ENCODE data around the gene MEDAG. TPM values are rescaled to one million over a fixed set of nuclear protein-coding genes. Genes with fewer than 3 reads are reported as not detected.

The MEDAG gene
- total RNA-seq, 1 donor from 2014 or later = 73.2 TPM

- DNase-seq (ENCODE audit: low spot score) (no peak), ATAC-seq (no peak)
- intact Hi-C loops (cut with DNase I) = no loop called here
Measured at GRCh38 chr13:30927595-30927994, 21.5 kb downstream of the MEDAG start.

DNA sequence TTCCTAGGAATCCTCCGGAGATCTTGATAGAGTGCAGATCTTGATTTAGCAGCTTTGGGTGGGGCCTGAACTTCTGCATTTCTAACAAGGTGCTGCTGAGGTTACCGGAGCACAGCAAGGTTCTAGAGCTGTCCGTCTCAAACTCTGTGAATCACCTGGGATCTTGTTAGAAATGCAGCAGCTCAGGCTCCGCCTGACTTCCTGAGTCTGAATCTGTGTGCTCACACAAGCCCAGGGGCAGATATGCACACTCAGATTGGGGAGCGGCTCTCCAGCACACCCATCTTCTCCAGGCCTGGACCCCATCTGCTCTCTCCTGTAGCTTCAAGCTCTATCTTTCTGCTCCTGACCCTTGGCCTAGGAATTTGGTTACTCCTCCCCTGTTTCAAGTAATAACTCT lies 22.9 kb downstream of the MEDAG start:
- intact Hi-C loops (cut with DNase I) = no loop called here
- ATAC-seq = peak; percentile 31
- no peak for DNase-seq (ENCODE audit: low spot score)

DNA sequence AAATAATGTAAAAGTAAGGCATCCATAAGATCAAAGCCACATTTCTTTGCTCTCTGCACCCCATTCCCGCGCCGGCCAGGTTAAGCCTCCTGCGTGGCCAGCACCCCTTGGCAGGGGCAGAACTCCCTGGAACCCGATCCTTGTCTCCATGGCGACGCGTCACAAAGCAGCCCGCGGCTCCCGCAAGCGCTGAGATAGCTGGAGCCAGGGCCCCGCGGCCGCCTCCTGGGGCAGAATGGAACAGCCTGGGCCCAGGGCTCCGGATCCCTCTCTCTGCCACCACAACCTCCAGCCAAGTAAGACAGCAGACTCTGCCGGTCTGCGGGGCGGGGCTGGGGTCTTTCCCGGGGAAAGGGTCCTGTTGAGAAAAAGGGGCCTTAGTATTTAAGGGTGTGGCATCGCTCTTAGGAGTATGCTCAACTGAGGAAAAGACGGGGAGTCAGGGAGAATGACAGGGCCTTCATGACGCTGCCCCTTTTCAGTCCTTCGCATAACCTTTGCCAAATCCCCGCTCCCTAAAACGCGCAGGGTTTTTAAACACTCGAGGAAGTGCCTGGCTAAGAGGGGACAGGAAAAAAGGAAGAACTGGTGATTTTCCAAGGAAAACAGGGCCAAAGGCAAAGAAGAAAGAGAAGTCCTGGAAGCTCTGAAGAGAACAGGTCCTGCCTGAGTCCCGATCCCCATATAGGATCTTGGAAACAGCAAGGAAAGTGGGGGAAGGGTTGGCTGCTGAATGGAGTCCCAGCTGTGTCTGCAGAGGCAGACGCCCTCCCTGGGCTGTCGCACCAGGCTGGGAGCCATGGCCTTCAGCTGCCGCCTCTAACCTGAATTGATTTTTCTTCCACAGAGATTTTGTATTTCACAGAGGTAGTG lies 26.6 kb downstream of the MEDAG start, which contains the start of gene TEX26:
TSS of gene TEX26 (plus strand) at position 176 of the 873 bp plus-strand sequence. CDS start at position 236, 60 bp downstream.
- intact Hi-C loops (cut with DNase I) = no loop called here
- ATAC-seq (peak; percentile 63), DNase-seq (ENCODE audit: low spot score) (no peak)

DNA sequence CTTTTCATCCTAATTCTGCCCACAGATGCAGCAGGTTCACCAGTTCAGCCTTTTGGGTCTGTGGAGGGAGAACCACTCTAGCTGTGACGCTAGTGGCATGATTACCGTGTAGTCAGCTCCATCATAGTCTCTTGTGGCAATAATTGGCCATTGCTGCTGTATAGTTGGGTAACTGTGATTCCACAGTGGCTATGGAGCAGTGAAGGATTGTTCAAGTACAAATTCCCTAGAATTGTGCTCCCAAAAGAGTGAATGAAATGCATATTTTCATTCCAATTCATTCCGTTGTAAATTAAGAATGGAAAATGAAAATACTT lies 27.2 kb downstream of the MEDAG start:
- ATAC-seq = peak; percentile 44
- DNase-seq (ENCODE audit: low spot score) = no peak
- intact Hi-C loops (cut with DNase I) = no loop called here

DNA sequence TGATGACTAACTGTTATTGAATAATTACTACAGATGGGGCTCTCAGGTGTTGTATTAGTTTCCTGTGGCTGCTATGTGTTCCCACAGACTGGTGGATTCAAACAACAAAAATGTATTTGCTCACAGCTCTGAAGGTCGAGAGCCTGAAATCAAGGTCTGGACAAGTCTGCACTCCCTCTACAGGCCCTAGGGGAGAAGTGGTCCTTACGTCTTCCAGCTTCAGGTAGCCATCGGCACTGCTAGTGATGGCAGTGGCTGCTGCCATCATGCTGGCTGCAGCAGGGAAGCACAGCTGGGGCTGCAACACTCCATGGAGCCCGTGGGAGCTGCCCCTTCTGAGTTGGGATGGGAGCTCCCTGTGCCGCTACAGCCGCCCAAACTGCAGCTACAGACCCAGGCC lies 28.3 kb downstream of the MEDAG start:
- no peak for ATAC-seq
- intact Hi-C loops (cut with DNase I) = no loop called here
- no peak for DNase-seq (ENCODE audit: low spot score)

DNA sequence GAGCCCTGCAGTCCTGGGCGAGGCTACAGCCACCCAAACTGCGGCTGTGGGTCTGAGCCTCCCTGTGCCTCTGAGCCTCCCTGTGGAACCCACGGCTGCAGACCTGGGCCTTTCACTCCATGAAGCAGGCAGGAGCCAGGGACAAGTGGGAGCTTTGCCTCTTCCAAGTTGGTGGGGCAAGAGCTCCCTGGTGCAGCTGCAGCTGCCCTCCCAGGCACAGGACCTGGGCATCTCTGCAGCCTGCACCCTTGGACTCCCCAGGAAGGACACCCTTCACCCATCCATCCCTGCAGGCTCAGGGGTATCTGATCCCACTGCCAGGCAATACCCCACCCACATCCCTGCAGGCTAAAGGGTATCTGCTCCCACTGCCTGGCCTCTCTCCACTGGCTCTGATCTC lies 28.7 kb downstream of the MEDAG start:
- no peak for ATAC-seq
- intact Hi-C loops (cut with DNase I) = no loop called here
- DNase-seq (ENCODE audit: low spot score) = no peak

GRCh38 chr13:30936971-30937370 lies 30.9 kb downstream of the MEDAG start:
- intact Hi-C loops (cut with DNase I) = no loop called here
- DNase-seq (ENCODE audit: low spot score) (no peak), ATAC-seq (no peak)

DNA sequence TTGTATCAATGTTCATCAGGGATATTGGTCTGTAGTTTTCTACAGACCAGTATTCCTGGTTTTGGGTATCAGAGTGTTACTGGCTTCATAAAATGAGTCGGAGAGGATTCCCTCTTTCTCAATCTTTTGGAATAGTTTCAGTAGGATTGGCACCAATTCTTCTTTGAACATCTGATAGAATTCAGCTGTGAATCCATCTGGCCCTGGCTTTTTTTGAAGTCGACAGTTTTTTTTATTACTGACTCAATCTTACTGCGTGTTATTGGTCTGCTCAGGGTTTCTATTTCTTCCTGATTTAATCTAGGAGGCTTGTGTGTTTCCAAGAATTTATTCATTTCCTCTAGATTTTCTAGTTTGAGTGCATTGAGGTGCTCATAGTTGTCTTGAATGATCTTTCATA lies 37.8 kb downstream of the MEDAG start:
- intact Hi-C loops (cut with DNase I) = no loop called here
- ATAC-seq (no peak), DNase-seq (ENCODE audit: low spot score) (no peak)

DNA sequence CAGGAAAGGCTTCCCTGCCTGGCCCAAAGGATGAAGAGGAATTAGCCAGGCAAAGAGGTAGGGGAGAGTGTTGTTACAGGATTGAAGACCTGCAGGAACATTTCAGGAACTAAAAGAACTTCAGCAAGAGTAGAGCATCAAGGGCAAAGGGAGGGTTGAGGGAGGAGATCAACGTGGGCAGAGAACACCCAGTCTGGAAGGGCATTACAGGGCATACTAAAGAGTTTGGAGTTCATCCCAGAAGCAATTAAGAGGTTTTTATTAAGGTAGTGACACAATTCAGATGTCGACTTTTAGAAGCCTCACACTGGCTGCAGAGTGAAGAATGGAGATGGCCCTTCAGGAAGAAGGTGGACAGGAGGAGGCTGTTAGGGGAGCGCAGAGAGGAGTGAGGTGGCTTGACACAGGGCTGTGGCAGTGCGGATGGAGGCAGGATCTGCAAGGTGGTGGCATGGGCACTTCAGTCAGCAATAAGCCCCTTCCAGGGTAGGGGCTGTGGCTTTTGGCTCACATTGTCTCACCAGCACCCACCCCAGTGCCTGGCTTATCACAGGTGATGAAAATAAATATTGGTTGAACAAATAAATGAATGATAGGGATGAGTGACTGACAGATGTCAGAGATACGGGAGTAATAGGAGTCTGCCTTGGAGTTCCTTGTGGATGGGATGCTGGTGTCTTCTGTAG lies 51.3 kb downstream of the MEDAG start:
- ATAC-seq (no peak), DNase-seq (ENCODE audit: low spot score) (no peak)
- intact Hi-C loops (cut with DNase I) = no loop called here

- DNase-seq (ENCODE audit: low spot score) (no peak), ATAC-seq (no peak)
- intact Hi-C loops (cut with DNase I) = no loop called here
Measured at GRCh38 chr13:30959678-30960077, 53.6 kb downstream of the MEDAG start.

DNA sequence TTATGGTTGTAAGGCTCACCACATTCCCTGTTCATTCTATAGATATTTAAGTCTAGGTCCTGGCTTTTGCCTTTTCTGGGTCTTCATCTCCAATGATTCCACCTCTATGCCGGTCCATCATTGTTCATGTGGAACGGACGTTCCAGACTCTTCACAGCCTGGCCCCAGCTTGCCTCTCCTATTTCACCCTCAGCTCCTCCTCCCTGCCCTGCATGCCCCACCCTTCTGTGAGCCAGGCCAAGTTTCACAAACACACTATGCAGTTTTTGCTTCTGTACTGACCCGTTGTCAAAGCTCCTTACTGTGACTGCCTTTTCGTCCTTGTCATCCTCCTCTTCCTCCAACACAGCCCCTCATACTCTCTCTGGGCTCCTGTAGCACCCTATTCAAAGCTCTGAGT lies 57.7 kb downstream of the MEDAG start:
- intact Hi-C loops (cut with DNase I) = no loop called here
- ATAC-seq (peak; percentile 63), DNase-seq (ENCODE audit: low spot score) (no peak)

GRCh38 chr13:30965380-30965779 lies 59.3 kb downstream of the MEDAG start:
- intact Hi-C loops (cut with DNase I) = no loop called here
- DNase-seq (ENCODE audit: low spot score) (no peak), ATAC-seq (no peak)

DNA sequence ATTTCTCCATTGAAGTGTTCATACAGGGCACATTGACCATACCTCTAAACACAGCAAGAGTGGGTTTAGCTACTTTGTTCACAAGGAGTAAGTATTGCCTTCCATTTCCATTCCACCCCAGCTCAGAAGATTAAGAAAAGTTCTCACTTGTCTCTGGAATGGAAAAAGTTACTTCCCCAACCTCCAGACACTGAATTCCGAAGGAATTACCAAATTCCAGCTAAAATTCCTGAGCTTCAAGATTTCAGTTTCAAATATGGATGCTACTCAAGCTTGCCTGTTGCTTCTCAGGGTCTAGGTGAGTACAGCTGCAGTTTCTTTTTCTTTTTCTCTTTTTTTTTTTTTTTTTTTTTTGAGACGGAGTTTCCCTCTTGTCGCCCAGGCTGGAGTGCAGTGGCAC lies 60.0 kb downstream of the MEDAG start:
- intact Hi-C loops (cut with DNase I) = no loop called here
- DNase-seq (ENCODE audit: low spot score) (no peak), ATAC-seq (no peak)

- DNase-seq (ENCODE audit: low spot score) = no peak
- intact Hi-C loops (cut with DNase I) = no loop called here
- no peak for ATAC-seq
Measured at GRCh38 chr13:30968846-30969245, 62.8 kb downstream of the MEDAG start.

DNA sequence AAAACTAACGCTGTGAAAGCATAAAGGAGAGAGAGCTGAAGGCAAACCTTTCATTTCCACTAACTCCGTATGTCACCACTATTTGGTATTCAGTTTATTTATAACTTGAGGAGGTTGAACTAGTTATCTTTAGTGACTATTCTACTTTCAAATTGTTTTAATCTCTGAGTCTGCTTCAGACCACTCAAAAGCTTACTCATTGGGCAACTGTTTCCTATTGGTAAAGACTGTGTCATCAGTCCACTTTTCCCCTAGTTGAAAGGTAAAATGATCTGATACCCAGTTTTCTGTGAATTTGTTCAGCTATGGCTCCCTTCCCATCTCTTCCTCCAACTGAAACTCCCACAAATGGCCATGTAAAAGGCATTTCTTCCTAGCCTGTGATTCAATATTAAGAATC lies 65.5 kb downstream of the MEDAG start:
- intact Hi-C loops (cut with DNase I) = no loop called here
- ATAC-seq = no peak
- DNase-seq (ENCODE audit: low spot score) = no peak

DNA sequence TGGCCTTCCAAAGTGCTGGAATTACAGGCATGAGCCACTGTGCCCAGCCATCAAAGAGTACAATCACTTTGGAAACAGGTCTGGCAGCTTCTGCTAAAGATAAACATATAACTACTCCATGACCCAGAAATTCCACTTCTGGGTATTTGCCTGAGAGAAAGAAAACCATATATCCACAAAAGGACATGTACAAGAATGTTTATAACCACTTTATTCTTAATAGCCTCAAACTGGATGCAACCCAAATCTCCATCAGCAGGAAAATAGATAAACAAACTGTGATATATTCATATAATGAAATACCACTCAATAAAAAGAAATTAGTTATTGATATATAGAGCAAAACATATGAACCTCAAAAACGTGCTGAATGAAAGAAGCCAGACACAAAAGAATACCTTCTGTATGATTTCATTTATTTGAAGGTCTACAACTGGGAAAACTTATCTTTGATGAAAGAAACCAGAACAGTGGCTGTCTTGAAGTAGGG lies 66.9 kb downstream of the MEDAG start:
- intact Hi-C loops (cut with DNase I) = no loop called here
- DNase-seq (ENCODE audit: low spot score) (no peak), ATAC-seq (no peak)

DNA sequence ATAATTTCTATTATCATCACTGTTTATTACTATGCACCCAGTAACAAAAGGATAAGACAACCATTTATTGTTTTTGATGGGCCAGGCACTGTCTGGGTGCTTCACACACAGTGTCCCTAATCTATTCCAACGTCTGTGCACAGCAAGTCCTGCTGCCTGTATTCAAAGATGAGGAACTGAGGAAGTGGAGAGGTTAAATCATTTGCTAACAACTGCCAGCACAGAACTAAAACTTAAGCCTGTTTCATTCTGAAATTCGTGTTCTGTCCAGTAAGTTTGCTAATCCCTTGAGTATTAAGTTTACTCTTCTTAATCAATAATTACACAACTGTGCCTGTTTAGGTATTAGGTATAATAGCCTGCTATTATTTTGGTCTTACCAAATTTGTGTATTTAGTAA lies 68.3 kb downstream of the MEDAG start:
- DNase-seq (ENCODE audit: low spot score) = no peak
- intact Hi-C loops (cut with DNase I) = no loop called here
- ATAC-seq = no peak

Measured in sciatic nerve (tissue), 2 donors.